Transverse colon (tissue), 4 donors: ENCODE measurements around the gene C2orf80. TPM values are rescaled to one million over a fixed set of nuclear protein-coding genes. Genes with fewer than 3 reads are reported as not detected.
"Not testable (repeated sequence)": the region's sequence is repeated elsewhere in the genome, so short reads cannot be mapped to it uniquely, and the experiment has no call there.

Experiments
- DNase-seq: peaks from one replicate; pipeline ENCODE4 v3.0.0-alpha.2; 2019
- H3K27ac ChIP-seq, 4 donors: fragments of 200-600 bp; sonication (generic); 2 replicates each; pipeline ENCODE4 v1.5.1; 2016 to 2018; ENCODE audit warnings: inconsistent platforms in 4 of 4
- H3K27me3 ChIP-seq: fragments of 200-600 bp; sonication (generic); 2 replicates; pipeline ENCODE4 v1.5.1; 2017; ENCODE audit warnings: inconsistent platforms
- H3K36me3 ChIP-seq, 4 donors: fragments of 200-600 bp; sonication (generic); 2 replicates each; pipeline ENCODE4 v1.5.1; 2017 to 2019; ENCODE audit warnings: inconsistent platforms in 4 of 4
- H3K4me1 ChIP-seq, 4 donors: fragments of 200-600 bp; sonication (generic); 2 replicates each; pipeline ENCODE4 v1.5.1; 2017 to 2020; ENCODE audit warnings: inconsistent platforms in 4 of 4
- H3K4me3 ChIP-seq, 4 donors: fragments of 200-600 bp; sonication (generic); 1 replicate in 1 of 4; 2 replicates in 3 of 4; pipeline versions ENCODE4 v1.5.1 to v1.6.1; 2017 to 2019; ENCODE audit warnings: inconsistent platforms in 4 of 4
- H3K9me3 ChIP-seq, 2 donors: fragments of 200-600 bp; sonication (generic); 2 replicates each; pipeline ENCODE4 v1.5.1; 2017 to 2019; ENCODE audit warnings: inconsistent platforms in 2 of 2
- EP300 ChIP-seq: sonication (generic); formaldehyde crosslinking; IDR thresholded peaks from one replicate; pipeline ENCODE4 v1.6.1; 2017; ENCODE audit warnings: antibody characterized with exemption, low read depth
- POLR2A ChIP-seq: fragments of 450-650 bp; IDR thresholded peaks from one replicate; pipeline ENCODE4 v1.6.1; 2016; ENCODE audit warnings: antibody characterized with exemption, mild to moderate bottlenecking, moderate library complexity
- POLR2AphosphoS5 ChIP-seq, 3 donors: sonication (generic); formaldehyde crosslinking; IDR thresholded peaks; one replicate each; pipeline ENCODE4 v1.6.1; 2016; ENCODE audit warnings: antibody characterized with exemption in 3 of 3
- WGBS, 2 donors: methylation state at CpG; one replicate each; pipeline ENCODE4 v1.1.5; 2018; ENCODE audit warnings: low coverage in 1 of 2; 5-methylcytosine and 5-hydroxymethylcytosine counted together
- in situ Hi-C, 4 donors: fragments of 200-750 bp; cut with MboI; loops; one replicate each; pipeline versions ENCODE4 v1.15.0 to v1.15.1; 2017; ENCODE audit warnings: low sequenced_read_pairs in 3 of 4, low pct_ligation_motif_present in 1 of 4, low pct_unique_long_range_greater_than_20kb in 1 of 4
- intact Hi-C: fragments of 100-400 bp; cut with DNase I; formaldehyde crosslinking; loops from one replicate; pipeline ENCODE4 v1.15.1; 2023; ENCODE audit warnings: low total_unique reads
- total RNA-seq, 4 donors: library from RNA; depleted of rRNA; stranded (reverse); fragments of >200 nt; gene quantifications; one replicate each; pipeline ENCODE4 v1.1.0, GENCODE V29; 2016
- TF ChIP-seq, protein P1 (sequence below), 5 experiments: fragments of 200-600 bp in 3 of 5; fragments of 450-650 bp in 2 of 5; sonication (generic) in 3 of 5; IDR thresholded peaks; 1 replicate in 2 of 5; 2 replicates in 3 of 5; pipeline ENCODE4 v1.5.1; 2016 to 2017; ENCODE audit warnings: antibody characterized with exemption in 5 of 5, inconsistent platforms in 3 of 5, mild to moderate bottlenecking in 2 of 5, moderate library complexity in 1 of 5

Gene C2orf80
- total RNA-seq, 4 donors from 2014 or later, result not detected

- Histone ChIP-seq H3K36me3 (no peaks in the 10 kb centered on the region), H3K4me1 (no peaks in the 10 kb centered on the region), H3K9me3 (peaks cover 0 to 7% of the 10 kb centered on the region in 2 donors), H3K27me3 (no peaks in the 10 kb centered on the region), H3K4me3 (no peak overlapping the region), H3K27ac (no peak overlapping the region)
- no peak for DNase-seq
- in situ Hi-C loops, result no loop called here
- intact Hi-C loops, result loop anchor here (5.0 kb wide), 1 partner anchor 1190 kb away; no protein-coding TSS in a partner anchor
- 95% methylated on average over 25 of the region's 33 CpGs; no CpG with 5 or more reads in 1 of the 2 donors for WGBS, 2 donors
- TF ChIP-seq EP300 (no peak), POLR2AphosphoS5 (IDR thresholded peaks at IDR 0.05) (no peak), POLR2A (no peak)
- TF ChIP-seq, protein P1, sequence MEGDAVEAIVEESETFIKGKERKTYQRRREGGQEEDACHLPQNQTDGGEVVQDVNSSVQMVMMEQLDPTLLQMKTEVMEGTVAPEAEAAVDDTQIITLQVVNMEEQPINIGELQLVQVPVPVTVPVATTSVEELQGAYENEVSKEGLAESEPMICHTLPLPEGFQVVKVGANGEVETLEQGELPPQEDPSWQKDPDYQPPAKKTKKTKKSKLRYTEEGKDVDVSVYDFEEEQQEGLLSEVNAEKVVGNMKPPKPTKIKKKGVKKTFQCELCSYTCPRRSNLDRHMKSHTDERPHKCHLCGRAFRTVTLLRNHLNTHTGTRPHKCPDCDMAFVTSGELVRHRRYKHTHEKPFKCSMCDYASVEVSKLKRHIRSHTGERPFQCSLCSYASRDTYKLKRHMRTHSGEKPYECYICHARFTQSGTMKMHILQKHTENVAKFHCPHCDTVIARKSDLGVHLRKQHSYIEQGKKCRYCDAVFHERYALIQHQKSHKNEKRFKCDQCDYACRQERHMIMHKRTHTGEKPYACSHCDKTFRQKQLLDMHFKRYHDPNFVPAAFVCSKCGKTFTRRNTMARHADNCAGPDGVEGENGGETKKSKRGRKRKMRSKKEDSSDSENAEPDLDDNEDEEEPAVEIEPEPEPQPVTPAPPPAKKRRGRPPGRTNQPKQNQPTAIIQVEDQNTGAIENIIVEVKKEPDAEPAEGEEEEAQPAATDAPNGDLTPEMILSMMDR (IDR thresholded peaks at IDR 0.05), result no peak
These were observed 37.9 kb upstream of the C2orf80 start for GRCh38 chr2:208227581-208228232.

DNA sequence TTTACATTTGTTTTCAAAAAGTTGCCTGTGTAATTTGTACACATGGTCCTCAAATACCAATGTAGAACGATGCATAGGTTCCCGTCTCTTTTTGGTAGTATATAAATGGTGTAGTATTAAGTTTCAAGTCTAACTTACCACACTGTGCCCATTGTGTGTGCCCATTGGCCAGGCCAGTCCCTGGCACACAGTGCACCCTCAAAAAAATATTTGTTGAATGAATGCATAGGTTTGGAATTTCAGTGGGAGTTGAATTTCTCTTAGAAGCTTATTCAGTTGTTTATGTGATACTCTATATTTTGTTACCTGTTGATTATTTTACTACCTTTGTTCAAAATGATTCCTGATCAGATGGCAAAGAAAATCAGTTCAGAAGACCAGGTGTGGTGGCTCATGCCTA lies 35.0 kb upstream of the C2orf80 start:
- in situ Hi-C loops, result no loop called here
- intact Hi-C loops, result loop anchor here (5.0 kb wide), 1 partner anchor 1192 kb away; no protein-coding TSS in a partner anchor

GRCh38 chr2:208222351-208222750 lies 32.5 kb upstream of the C2orf80 start:
- in situ Hi-C loops (no loop called here), intact Hi-C loops (no loop called here)
- Histone ChIP-seq H3K27ac (no peak overlapping the region), H3K36me3 (no peaks in the 10 kb centered on the region), H3K27me3 (no peaks in the 10 kb centered on the region), H3K4me3 (no peak overlapping the region), H3K9me3 (no peaks in the 10 kb centered on the region), H3K4me1 (no peaks in the 10 kb centered on the region)
- DNase-seq, result no peak
- WGBS, 2 donors, result 83% methylated on average over 3 of the region's 3 CpGs; no CpG with 5 or more reads in 1 of the 2 donors
- TF ChIP-seq POLR2A, result no peak
- no peak for TF ChIP-seq POLR2AphosphoS5 (IDR thresholded peaks at IDR 0.05)
- no peak for TF ChIP-seq EP300

More for the DNA sequence above, 35.0 kb upstream of the C2orf80 start:
- H3K27me3 ChIP-seq, result no peaks in the 10 kb centered on the region
- no peak overlapping the region for H3K27ac ChIP-seq
- H3K4me3 ChIP-seq, result no peak overlapping the region
- no peaks in the 10 kb centered on the region for H3K4me1 ChIP-seq
- no peaks in the 10 kb centered on the region for H3K9me3 ChIP-seq
- TF ChIP-seq, protein P1 (IDR thresholded peaks at IDR 0.05), result no peak
- no peak for TF ChIP-seq POLR2A
- DNase-seq, result no peak
- H3K36me3 ChIP-seq, result no peaks in the 10 kb centered on the region
- 92 to 100% methylated on average over 1 to 2 of the region's 2 CpGs for WGBS, 2 donors

GRCh38 chr2:208221873-208222272 lies 32.0 kb upstream of the C2orf80 start:
- intact Hi-C loops, H3K36me3 ChIP-seq, H3K4me1 ChIP-seq, in situ Hi-C loops, H3K27me3 ChIP-seq, DNase-seq, H3K9me3 ChIP-seq, H3K4me3 ChIP-seq, H3K27ac ChIP-seq: not testable (repeated sequence)
- 82% methylated on average over 3 of the region's 3 CpGs; no CpG with 5 or more reads in 1 of the 2 donors for WGBS, 2 donors

GRCh38 chr2:208210688-208211451 lies 21.0 kb upstream of the C2orf80 start:
- Histone ChIP-seq H3K36me3 (no peaks in the 10 kb centered on the region), H3K27me3 (no peaks in the 10 kb centered on the region), H3K4me3 (no peak overlapping the region), H3K27ac (no peak overlapping the region), H3K4me1 (no peaks in the 10 kb centered on the region), H3K9me3 (no peaks in the 10 kb centered on the region)
- in situ Hi-C loops, result no loop called here
- 80 to 88% methylated on average over 5 to 9 of the region's 9 CpGs for WGBS, 2 donors
- intact Hi-C loops, result no loop called here
- TF ChIP-seq EP300 (no peak), POLR2A (no peak), POLR2AphosphoS5 (IDR thresholded peaks at IDR 0.05) (no peak)
- TF ChIP-seq, protein P1 (IDR thresholded peaks at IDR 0.05), result no peak
- no peak for DNase-seq
